SH-SY5Y (cell line): ENCODE data around the gene NCKAP5.

ENCODE experiments used
- GATA2 ChIP-seq: IDR thresholded peaks from 2 replicates; pipeline ENCODE4 v1.6.1; 2011; ENCODE audit warnings: mild to moderate bottlenecking, low read depth, low read length
- GATA3 ChIP-seq: IDR thresholded peaks from 2 replicates; pipeline ENCODE4 v1.6.1; 2011; ENCODE audit warnings: low read depth, mild to moderate bottlenecking, low read length, moderate library complexity

- TF ChIP-seq GATA2 (no peak), GATA3 (no peak)
These were observed 593.7 kb downstream of the NCKAP5 start for GRCh38 chr2:132974467-132975095.
